Naive thymus-derived CD4-positive, alpha-beta T cell (primary cell): ENCODE results near the gene PROB1. TPM values are rescaled to one million over a fixed set of nuclear protein-coding genes. Genes with fewer than 3 reads are reported as not detected.

Source experiments
- ATAC-seq: fragments of 150-1000 bp; cut with Tn5 transposase; 2 replicates; pipeline ENCODE4 v1.10.0; 2021; ENCODE audit warnings: mild to moderate bottlenecking, moderate library complexity
- CTCF ChIA-PET: fragments of 350-600 bp; sonication (Branson Sonifier 250); formaldehyde crosslinking; loops from one replicate; lab custom pipeline; 2021; ENCODE audit warnings: antibody characterized with exemption; lab: Charles Lee
- POLR2A ChIA-PET: fragments of 350-600 bp; sonication (Branson Sonifier 250); formaldehyde crosslinking; loops from one replicate; lab custom pipeline; 2021; ENCODE audit warnings: antibody characterized with exemption, inconsistent platforms; lab: Charles Lee
- DNase-seq, 9 donors: peaks; one replicate each; pipeline versions ENCODE4 v3.0.0 to v3.0.0-alpha.2; 2020 to 2022; ENCODE audit warnings: mixed read lengths in 1 of 9
- H3K27ac ChIP-seq: one replicate; pipeline ENCODE4 v1.7.0; 2013; ENCODE audit warnings: mild to moderate bottlenecking, low read depth, low read length, moderate library complexity
- H3K27me3 ChIP-seq, 2 donors: one replicate each; pipeline ENCODE4 v1.7.0; 2013; ENCODE audit warnings: low read length in 2 of 2, mild to moderate bottlenecking in 2 of 2, moderate library complexity in 2 of 2; ENCODE audit not compliant: control insufficient read depth in 2 of 2, insufficient read depth in 2 of 2
- H3K36me3 ChIP-seq, 3 experiments: 1 replicate in 2 of 3; 2 replicates in 1 of 3; pipeline ENCODE4 v1.7.0; 2013; ENCODE audit warnings: low read length in 3 of 3, mild to moderate bottlenecking in 3 of 3, moderate library complexity in 1 of 3; ENCODE audit not compliant: insufficient read depth in 3 of 3, control insufficient read depth in 2 of 3
- H3K4me1 ChIP-seq, 2 donors: one replicate each; pipeline ENCODE4 v1.7.0; 2013; ENCODE audit warnings: low read length in 2 of 2, mild to moderate bottlenecking in 2 of 2, moderate library complexity in 1 of 2; ENCODE audit not compliant: control insufficient read depth in 2 of 2, insufficient read depth in 2 of 2
- H3K4me3 ChIP-seq: 2 replicates; pipeline ENCODE4 v1.7.0; 2013; ENCODE audit warnings: mild to moderate bottlenecking, low read length
- H3K9me3 ChIP-seq, 3 experiments: 1 replicate in 2 of 3; 2 replicates in 1 of 3; pipeline ENCODE4 v1.7.0; 2013; ENCODE audit warnings: low read length in 3 of 3; ENCODE audit not compliant: control insufficient read depth in 2 of 3
- H3K27ac Mint-ChIP-seq, 9 donors: one replicate each; pipeline ENCODE4 v1.8.0; 2020 to 2022; ENCODE audit warnings: mixed read lengths in 9 of 9, mild to moderate bottlenecking in 8 of 9, moderate library complexity in 5 of 9, inconsistent platforms in 2 of 9
- H3K27me3 Mint-ChIP-seq, 5 donors: one replicate each; pipeline ENCODE4 v1.8.0; 2021 to 2022; ENCODE audit warnings: mixed read lengths in 5 of 5, mild to moderate bottlenecking in 1 of 5
- H3K36me3 Mint-ChIP-seq, 5 donors: one replicate each; pipeline ENCODE4 v1.8.0; 2020 to 2022; ENCODE audit warnings: mixed read lengths in 5 of 5, mild to moderate bottlenecking in 3 of 5, inconsistent platforms in 1 of 5
- H3K4me1 Mint-ChIP-seq, 7 donors: one replicate each; pipeline ENCODE4 v1.8.0; 2020 to 2022; ENCODE audit warnings: mixed read lengths in 7 of 7, mild to moderate bottlenecking in 3 of 7, inconsistent platforms in 1 of 7
- H3K4me3 Mint-ChIP-seq, 10 donors: one replicate each; pipeline ENCODE4 v1.8.0; 2020 to 2022; ENCODE audit warnings: mild to moderate bottlenecking in 10 of 10, mixed read lengths in 10 of 10, moderate library complexity in 6 of 10, inconsistent platforms in 2 of 10
- H3K9me3 Mint-ChIP-seq, 11 donors: one replicate each; pipeline ENCODE4 v1.8.0; 2020 to 2022; ENCODE audit warnings: mixed read lengths in 11 of 11, mild to moderate bottlenecking in 4 of 11, inconsistent platforms in 1 of 11, moderate library complexity in 1 of 11
- intact Hi-C, 2 donors: fragments of 100-400 bp; cut with micrococcal nuclease; formaldehyde crosslinking; loops; one replicate each; pipeline ENCODE4 v1.15.1; 2023
- polyA plus RNA-seq, 2 donors: library from polyadenylated mRNA; unstranded; fragments of 300-500 nt; fragmentation: Illumina TruSeq; gene quantifications; one replicate each; pipeline ENCODE4 v1.2.3, GENCODE V29; 2021
- total RNA-seq, 6 experiments: library from RNA in 5 of 6; stranded (reverse) in 5 of 6; gene quantifications; 1 replicate in 5 of 6; 2 replicates in 1 of 6; pipeline ENCODE4 v1.2.3 and lab custom pipeline; 2021 to 2026

PROB1 gene
- total and polyA plus RNA-seq, 7 experiments from 2014 or later: 0.26 to 4.9 (median 0.86) TPM; not detected in 1

DNA sequence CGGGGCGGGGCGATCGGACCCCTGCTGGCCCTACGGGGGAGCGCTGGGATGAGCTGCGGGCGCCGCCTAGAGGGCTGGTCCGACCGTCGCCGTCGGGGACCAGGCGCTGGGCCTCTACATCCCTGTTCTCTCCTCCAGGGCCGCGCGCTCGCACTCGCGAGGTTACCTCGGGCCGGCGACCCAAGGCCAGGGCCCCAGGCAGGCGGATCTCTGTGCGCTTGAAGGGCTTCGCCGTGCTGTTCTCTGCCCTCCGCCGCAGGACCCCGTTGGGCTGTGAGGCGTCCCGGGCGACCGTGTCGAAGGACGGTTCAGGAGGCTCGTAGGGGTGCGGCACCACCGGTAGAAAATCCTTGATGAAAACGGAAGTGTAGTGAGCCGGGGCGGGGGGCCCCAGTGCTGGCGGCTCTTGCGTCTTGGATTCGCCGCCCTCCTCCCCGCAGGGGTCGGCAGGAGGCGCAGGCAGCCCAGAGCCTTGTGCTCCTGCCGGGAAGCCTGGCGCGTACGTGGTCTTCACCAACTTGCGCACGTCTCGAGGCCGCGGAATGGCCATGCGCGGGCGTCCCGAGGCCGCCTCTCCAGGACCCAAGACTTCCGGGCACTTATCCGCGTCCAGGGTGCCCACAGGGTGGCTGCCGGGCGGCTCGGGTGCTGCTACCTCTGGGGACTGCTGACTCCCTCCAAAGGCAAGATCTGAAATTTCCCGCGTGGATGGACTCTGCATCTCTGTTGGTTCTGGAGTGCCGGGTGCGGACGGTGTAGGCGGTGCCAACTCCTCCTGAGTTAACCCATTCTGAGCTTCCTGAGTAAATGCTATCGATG lies 2.0 kb downstream of the PROB1 start:
- H3K27me3 Mint-ChIP-seq: no peaks in the 10 kb centered on the region
- peak; percentile 82 for ATAC-seq
- H3K9me3 ChIP-seq: no peaks in the 10 kb centered on the region
- intact Hi-C loops: loop anchor here (1.0 to 10.0 kb wide), 10 partner anchors 11 to 928 kb away; partner anchors contain the start of genes PAIP2 (in 2 of the 2), SPATA24 (in 2 of the 2), CTNNA1 (in 1 of the 2) and DNAJC18 (in 1 of the 2)
- H3K4me1 ChIP-seq: peaks cover 5 to 34% of the 10 kb centered on the region in 2 donors
- peaks cover 0 to 6% (median 0%) of the 10 kb centered on the region in 3 experiments for H3K36me3 ChIP-seq
- ChIA-PET CTCF (no interaction called here), POLR2A (interaction anchor here (4.6 kb wide), 1 partner anchor 11 kb away, joined by 24 read pairs; the partner anchor contains the start of gene SPATA24)
- peak overlapping the region; percentile 87 to 97 (median 90) for H3K4me3 Mint-ChIP-seq
- no peaks in the 10 kb centered on the region for H3K9me3 Mint-ChIP-seq
- peaks cover 12 to 61% (median 23%) of the 10 kb centered on the region in 7 donors for H3K4me1 Mint-ChIP-seq
- peak; percentile 39 to 87 (median 60) for DNase-seq
- H3K27ac Mint-ChIP-seq: peak overlapping the region in 6 of 9 donors; percentile 7 to 97 (median 59)
- H3K27ac ChIP-seq: peak overlapping the region; percentile 17
- peaks cover 0 to 15% (median 0%) of the 10 kb centered on the region in 5 donors for H3K36me3 Mint-ChIP-seq
- H3K27me3 ChIP-seq: no peaks in the 10 kb centered on the region
- peak overlapping the region; percentile 76 for H3K4me3 ChIP-seq

DNA sequence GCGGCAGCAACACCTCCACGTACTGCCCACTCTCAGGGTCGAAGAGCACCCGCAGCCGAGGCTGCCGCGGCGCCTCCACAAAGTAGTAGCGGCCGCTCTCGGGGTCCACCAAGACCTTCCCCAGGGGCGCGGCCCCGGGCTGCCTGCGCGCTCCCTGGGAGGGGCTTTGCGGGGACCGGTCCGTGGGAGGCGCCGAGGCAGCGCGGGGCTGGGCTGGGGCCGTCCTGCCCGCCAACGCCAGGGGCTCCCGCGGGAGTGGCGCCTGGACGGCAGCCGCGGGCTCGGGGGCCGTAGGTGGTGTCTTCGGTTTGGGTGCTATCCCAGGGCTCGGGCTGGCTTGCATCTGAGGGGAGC lies 2.6 kb downstream of the PROB1 start:
- ChIA-PET POLR2A (interaction anchor here (4.6 kb wide), 1 partner anchor 11 kb away, joined by 24 read pairs; the partner anchor contains the start of gene SPATA24), CTCF (no interaction called here)
- DNase-seq: no peak
- H3K36me3 Mint-ChIP-seq: peaks cover 0 to 15% (median 0%) of the 10 kb centered on the region in 5 donors
- peak; percentile 39 for ATAC-seq
- peaks cover 5 to 34% of the 10 kb centered on the region in 2 donors for H3K4me1 ChIP-seq
- H3K27ac ChIP-seq: no peak overlapping the region
- H3K27me3 ChIP-seq: no peaks in the 10 kb centered on the region
- peak overlapping the region; percentile 76 for H3K4me3 ChIP-seq
- H3K27me3 Mint-ChIP-seq: no peaks in the 10 kb centered on the region
- H3K4me3 Mint-ChIP-seq: peak overlapping the region; percentile 87 to 97 (median 90)
- intact Hi-C loops: loop anchor here (1.0 to 10.0 kb wide), 10 partner anchors 12 to 928 kb away; partner anchors contain the start of genes PAIP2 (in 2 of the 2), SPATA24 (in 2 of the 2), CTNNA1 (in 1 of the 2) and DNAJC18 (in 1 of the 2)
- peaks cover 0 to 6% (median 0%) of the 10 kb centered on the region in 3 experiments for H3K36me3 ChIP-seq
- H3K27ac Mint-ChIP-seq: peak overlapping the region in 1 of 9 donors; percentile 99
- H3K9me3 ChIP-seq: no peaks in the 10 kb centered on the region
- peaks cover 12 to 60% (median 23%) of the 10 kb centered on the region in 7 donors for H3K4me1 Mint-ChIP-seq
- no peaks in the 10 kb centered on the region for H3K9me3 Mint-ChIP-seq

DNA sequence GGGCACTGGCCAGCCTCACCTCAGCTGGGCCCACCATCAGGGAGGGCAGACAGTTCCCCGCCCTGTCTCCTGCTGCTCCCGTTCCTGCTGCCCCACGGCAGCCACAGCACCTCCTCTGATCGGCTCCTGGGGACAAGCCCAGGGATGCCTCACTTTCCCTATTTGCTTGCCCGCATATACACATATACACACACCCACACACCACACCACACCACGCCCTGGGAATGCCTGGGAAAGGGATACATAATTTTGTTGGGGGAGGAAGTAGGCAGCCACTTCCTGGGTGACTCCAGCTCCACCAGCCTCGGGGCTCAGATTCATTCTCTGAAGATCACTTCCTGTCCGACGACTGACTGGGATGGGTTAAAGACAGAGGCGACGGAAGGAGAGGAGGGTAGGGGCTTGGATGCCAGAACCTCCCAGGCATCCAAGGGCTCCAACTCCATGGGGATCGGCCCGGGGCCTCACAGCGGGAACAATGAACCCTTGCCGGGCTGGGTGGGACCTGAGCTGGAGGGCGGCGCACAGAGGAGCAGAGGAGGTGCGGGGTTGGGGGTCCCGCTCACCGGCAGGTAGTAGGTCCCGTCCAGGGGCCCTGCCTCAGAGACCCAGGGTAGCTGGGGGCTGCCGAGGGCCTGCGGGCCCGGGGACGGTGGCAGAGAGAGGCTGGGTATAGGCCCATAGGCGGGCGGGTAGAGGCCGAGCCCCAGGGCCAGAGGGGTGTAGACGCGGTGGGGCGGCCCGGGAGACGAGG lies 3.2 kb downstream of the PROB1 start:
- H3K4me3 ChIP-seq: peak overlapping the region; percentile 76
- H3K9me3 ChIP-seq: no peaks in the 10 kb centered on the region
- no peak overlapping the region for H3K27ac ChIP-seq
- DNase-seq (peak in 1 of 9 donors; percentile 51), ATAC-seq (peak; percentile 4)
- no peaks in the 10 kb centered on the region for H3K9me3 Mint-ChIP-seq
- peak overlapping the region in 8 of 9 donors; percentile 19 to 99 (median 73) for H3K27ac Mint-ChIP-seq
- ChIA-PET CTCF (interaction anchor here (0.6 to 1.3 kb wide), 6 partner anchors 12 to 935 kb away, joined by 3 to 4 read pairs (median 3); partner anchors contain the start of gene SPATA24), POLR2A (interaction anchor here (0.6 to 4.6 kb wide), 2 partner anchors 12 to 303 kb away, joined by 4 to 24 read pairs; partner anchors contain the start of gene SPATA24)
- H3K36me3 ChIP-seq: peaks cover 0 to 6% (median 0%) of the 10 kb centered on the region in 3 experiments
- H3K4me1 ChIP-seq: peaks cover 5 to 34% of the 10 kb centered on the region in 2 donors
- H3K4me3 Mint-ChIP-seq: peak overlapping the region; percentile 56 to 96 (median 82)
- H3K27me3 Mint-ChIP-seq: no peaks in the 10 kb centered on the region
- intact Hi-C loops: loop anchor here (1.0 to 10.0 kb wide), 10 partner anchors 13 to 927 kb away; partner anchors contain the start of genes PAIP2 (in 2 of the 2), SPATA24 (in 2 of the 2), CTNNA1 (in 1 of the 2) and DNAJC18 (in 1 of the 2)
- no peaks in the 10 kb centered on the region for H3K27me3 ChIP-seq
- peaks cover 0 to 13% (median 0%) of the 10 kb centered on the region in 5 donors for H3K36me3 Mint-ChIP-seq
- H3K4me1 Mint-ChIP-seq: peaks cover 12 to 59% (median 25%) of the 10 kb centered on the region in 7 donors

DNA sequence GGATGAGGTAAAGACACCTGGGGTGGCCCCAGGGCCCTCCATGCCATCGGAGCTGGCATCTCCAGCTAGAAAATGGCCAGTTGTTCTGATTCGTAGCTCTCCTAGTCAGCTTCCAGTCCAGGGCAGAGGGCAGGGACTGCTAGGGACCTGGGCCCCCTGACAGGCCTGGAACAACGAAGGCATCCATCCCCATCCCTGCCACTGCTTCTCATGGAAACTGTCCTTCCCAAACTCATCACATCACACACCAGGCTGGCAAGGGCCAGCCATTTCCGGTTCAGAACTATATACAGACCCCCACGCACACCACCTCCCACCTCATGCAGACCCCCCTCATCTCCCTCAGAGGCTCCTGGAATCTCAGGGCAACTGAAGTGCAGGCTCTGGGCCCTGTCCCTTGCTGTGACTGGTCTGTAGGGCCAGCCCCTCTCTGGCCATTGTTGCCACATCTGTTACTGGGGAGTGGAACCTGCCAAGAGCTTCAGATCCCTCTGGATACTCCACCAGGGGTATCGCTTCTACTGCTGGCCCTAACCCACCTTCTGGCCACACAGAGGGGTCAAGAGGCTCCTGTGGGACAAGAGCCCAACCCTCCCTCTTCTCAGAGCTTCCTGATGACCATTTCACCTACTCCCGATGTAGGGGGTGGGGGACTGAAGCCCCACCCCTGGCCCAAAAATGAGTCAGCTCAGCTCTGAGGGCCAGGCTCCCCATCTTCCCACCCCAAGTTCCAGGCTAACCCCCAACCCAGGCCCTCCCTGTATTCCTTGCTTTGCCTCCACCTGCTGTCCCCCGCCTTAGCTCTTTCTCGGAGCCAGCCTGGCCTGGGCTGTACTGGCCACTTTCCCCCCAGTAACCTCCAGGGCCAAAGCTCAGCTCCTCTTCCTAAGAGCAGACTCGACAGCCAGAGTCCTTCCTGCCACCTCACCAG lies 4.0 kb downstream of the PROB1 start:
- no peaks in the 10 kb centered on the region for H3K27me3 Mint-ChIP-seq
- peaks cover 14 to 59% (median 34%) of the 10 kb centered on the region in 7 donors for H3K4me1 Mint-ChIP-seq
- no peaks in the 10 kb centered on the region for H3K9me3 Mint-ChIP-seq
- Histone ChIP-seq H3K4me3 (no peak overlapping the region), H3K4me1 (peaks cover 5 to 34% of the 10 kb centered on the region in 2 donors), H3K9me3 (no peaks in the 10 kb centered on the region), H3K27me3 (no peaks in the 10 kb centered on the region), H3K36me3 (peaks cover 0 to 6% (median 0%) of the 10 kb centered on the region in 3 experiments), H3K27ac (no peak overlapping the region)
- intact Hi-C loops: loop anchor here (1.0 to 10.0 kb wide), 4 partner anchors 170 to 926 kb away; partner anchors contain the start of genes CTNNA1 (in 1 of the 2), EGR1 (in 1 of the 2) and UBE2D2 (in 1 of the 2)
- ATAC-seq (no peak), DNase-seq (no peak)
- H3K36me3 Mint-ChIP-seq: peaks cover 0 to 16% (median 0%) of the 10 kb centered on the region in 5 donors
- peak overlapping the region in 7 of 9 donors; percentile 14 to 99 (median 74) for H3K27ac Mint-ChIP-seq
- CTCF ChIA-PET: interaction anchor here (0.6 to 1.3 kb wide), 7 partner anchors 13 to 934 kb away, joined by 3 to 4 read pairs (median 3); partner anchors contain the start of gene SPATA24
- POLR2A ChIA-PET: interaction anchor here (0.6 to 4.6 kb wide), 2 partner anchors 13 to 304 kb away, joined by 4 to 24 read pairs; partner anchors contain the start of gene SPATA24
- peak overlapping the region; percentile 56 to 96 (median 82) for H3K4me3 Mint-ChIP-seq
